Measurements from ENCODE around the gene PGLYRP2.

GRCh38 chr19:15419413-15420025 is 59.8 kb downstream of the PGLYRP2 start:
- TF ChIP-seq, protein P1, sequence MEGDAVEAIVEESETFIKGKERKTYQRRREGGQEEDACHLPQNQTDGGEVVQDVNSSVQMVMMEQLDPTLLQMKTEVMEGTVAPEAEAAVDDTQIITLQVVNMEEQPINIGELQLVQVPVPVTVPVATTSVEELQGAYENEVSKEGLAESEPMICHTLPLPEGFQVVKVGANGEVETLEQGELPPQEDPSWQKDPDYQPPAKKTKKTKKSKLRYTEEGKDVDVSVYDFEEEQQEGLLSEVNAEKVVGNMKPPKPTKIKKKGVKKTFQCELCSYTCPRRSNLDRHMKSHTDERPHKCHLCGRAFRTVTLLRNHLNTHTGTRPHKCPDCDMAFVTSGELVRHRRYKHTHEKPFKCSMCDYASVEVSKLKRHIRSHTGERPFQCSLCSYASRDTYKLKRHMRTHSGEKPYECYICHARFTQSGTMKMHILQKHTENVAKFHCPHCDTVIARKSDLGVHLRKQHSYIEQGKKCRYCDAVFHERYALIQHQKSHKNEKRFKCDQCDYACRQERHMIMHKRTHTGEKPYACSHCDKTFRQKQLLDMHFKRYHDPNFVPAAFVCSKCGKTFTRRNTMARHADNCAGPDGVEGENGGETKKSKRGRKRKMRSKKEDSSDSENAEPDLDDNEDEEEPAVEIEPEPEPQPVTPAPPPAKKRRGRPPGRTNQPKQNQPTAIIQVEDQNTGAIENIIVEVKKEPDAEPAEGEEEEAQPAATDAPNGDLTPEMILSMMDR (IDR thresholded peaks at IDR 0.05; ENCODE audit: low read depth, low read length): no peak
- TF ChIP-seq POLR2A (IDR thresholded peaks at IDR 0.05; ENCODE audit: extremely low read depth, insufficient read length): no peak
